ENCODE data around the gene WIF1.

WIF1 gene

GRCh38 chr12:65022960-65023359 is 98.1 kb downstream of the WIF1 start:
- no peak for DNase-seq (ENCODE audit: low read depth)

GRCh38 chr12:65022421-65022820 is 98.7 kb downstream of the WIF1 start:
- no peak for DNase-seq (ENCODE audit: low read depth)

GRCh38 chr12:65019696-65020234 is 101.3 kb downstream of the WIF1 start:
- no peak for DNase-seq (ENCODE audit: low read depth)

DNA sequence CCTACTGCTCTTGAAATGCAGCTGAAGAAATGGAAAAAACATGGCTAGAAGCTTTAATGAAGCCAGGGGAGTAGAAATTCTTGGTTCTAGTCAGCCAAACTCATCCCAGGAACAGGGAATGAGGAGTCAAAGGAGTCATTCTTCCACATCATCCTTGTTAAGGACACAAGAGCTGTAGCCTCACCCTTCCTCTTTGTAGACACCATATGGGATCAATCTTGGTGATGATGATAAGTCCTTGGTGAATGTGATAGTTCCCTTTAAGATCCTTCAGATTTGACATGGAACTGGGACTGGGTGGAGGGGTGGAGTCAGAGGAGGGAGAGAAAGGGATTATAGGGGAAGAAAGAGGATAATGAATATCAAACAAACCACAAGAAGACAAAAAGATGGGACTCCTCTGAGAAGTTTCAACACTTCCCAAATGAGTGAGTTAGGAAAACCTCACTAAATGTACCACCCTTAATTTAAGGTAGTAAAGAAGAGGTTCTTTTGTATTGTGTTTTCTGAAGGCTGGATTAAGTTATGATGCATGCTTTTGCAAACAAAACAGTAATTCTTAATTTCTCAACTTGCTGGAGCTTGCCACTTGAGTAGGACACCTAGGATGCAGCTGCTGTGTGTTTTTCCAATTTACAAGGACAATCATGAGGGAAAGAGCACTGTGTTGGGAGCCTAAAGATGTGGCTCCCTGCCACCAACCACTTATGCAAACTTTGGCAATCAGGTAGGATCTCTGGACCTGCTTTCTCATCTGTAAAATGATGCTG is 104.0 kb downstream of the WIF1 start:
- DNase-seq (ENCODE audit: low read depth), result no peak

DNA sequence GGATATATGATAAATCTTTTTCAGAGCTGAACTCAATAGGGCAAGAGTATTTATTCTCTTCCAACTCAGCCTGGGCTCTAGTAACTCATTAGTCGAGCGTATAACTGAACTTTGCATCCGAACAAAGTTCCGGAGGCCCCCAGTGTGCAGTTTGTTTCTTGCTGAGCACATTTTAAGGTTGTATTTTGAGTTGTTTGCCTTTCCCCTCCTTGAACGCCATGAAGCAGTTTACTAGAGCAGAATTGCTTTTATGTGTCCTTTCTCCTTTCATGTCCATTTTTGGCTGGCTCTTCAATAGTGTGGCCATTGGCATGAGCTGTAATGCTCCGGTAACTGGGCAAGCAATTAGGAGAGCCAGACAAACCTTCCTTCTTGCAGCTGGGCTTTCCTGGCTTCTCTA is 105.3 kb downstream of the WIF1 start:
- no peak for DNase-seq (ENCODE audit: low read depth)

GRCh38 chr12:65014504-65015271 is 106.4 kb downstream of the WIF1 start:
- DNase-seq (ENCODE audit: low read depth), result no peak

DNA sequence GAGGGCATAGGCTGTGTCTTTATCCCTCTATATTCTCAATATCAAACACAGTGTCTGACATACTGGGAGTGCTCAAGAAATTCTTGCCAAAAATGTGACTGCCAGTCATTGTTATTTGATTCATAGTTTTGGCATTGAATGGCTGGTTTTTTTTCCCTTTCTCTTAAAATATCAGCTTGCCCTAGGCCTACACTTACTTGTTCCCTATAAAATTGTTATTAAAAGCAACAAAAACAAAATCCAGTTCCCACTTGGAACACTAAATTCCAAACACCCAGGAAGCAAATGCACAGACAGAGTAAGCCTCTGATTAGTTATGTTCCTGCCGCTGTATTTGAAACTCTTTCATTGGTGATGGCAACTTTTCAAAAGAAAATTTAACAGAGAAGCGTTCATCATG is 110.7 kb downstream of the WIF1 start:
- DNase-seq (ENCODE audit: low read depth), result no peak

GRCh38 chr12:65005716-65006115 is 115.4 kb downstream of the WIF1 start:
- no peak for DNase-seq (ENCODE audit: low read depth)

GRCh38 chr12:65004270-65004669 is 116.8 kb downstream of the WIF1 start:
- no peak for DNase-seq (ENCODE audit: low read depth)
